Mammary epithelial cell (primary cell): ENCODE measurements around the gene HERPUD1.

Experiments used
- CTCF ChIP-seq, 2 donors: IDR thresholded peaks in 1 of 2; conservative IDR thresholded peaks in 1 of 2; 2 replicates each; pipeline ENCODE4 v1.5.1; 2011 to 2012; ENCODE audit warnings: inconsistent platforms in 2 of 2, low read length in 2 of 2, mild to moderate bottlenecking in 2 of 2, control low read depth in 1 of 2, low read depth in 1 of 2; ENCODE audit not compliant: insufficient read depth in 1 of 2; ENCODE audit errors: extremely low read depth in 1 of 2
- EZH2 ChIP-seq: IDR thresholded peaks from 2 replicates; pipeline ENCODE4 v1.6.1; 2012; ENCODE audit warnings: low read length, inconsistent platforms, borderline replicate concordance

- TF ChIP-seq CTCF (conservative IDR thresholded peaks at IDR 0.05 in 1 of 2, IDR thresholded peaks at IDR 0.05 in 1 of 2; ENCODE audit: extremely low read depth in 1 of 2, insufficient read depth in 1 of 2, low read depth in 1 of 2, low read length in 2 of 2) (no peak), EZH2 (no peak)
These were observed 45.6 kb upstream of the HERPUD1 start for GRCh38 chr16:56886296-56886695.
